Kidney (tissue), 14 donors: Measurements from ENCODE around the gene NKG7. TPM values are rescaled to one million over a fixed set of nuclear protein-coding genes. Genes with fewer than 3 reads are reported as not detected.
"Not testable (repeated sequence)": the region's sequence is repeated elsewhere in the genome, so short reads cannot be mapped to it uniquely, and the experiment has no call there.

ENCODE experiments used
- DNase-seq, 5 donors: peaks; one replicate each; pipeline ENCODE4 v3.0.0-alpha.2; 2013 to 2020
- FAIRE-seq: peaks from 2 replicates; lab custom pipeline; 2012; peaks lifted over from hg19 to GRCh38; lab: Jason Lieb, UNC
- H3K27ac ChIP-seq, 2 donors: one replicate each; pipeline ENCODE4 v1.7.0; 2013; ENCODE audit warnings: low read depth in 2 of 2, low read length in 2 of 2, inconsistent platforms in 1 of 2
- H3K27me3 ChIP-seq: one replicate; pipeline ENCODE4 v1.7.1; 2013; ENCODE audit warnings: low read length, inconsistent platforms; ENCODE audit not compliant: control insufficient read depth, insufficient read depth
- H3K36me3 ChIP-seq, 3 donors: one replicate each; pipeline versions ENCODE4 v1.7.0 to v1.7.1; 2013; ENCODE audit warnings: low read length in 3 of 3, control low read depth in 1 of 3, inconsistent platforms in 1 of 3; ENCODE audit not compliant: insufficient read depth in 3 of 3, control insufficient read depth in 2 of 3
- H3K4me1 ChIP-seq, 3 donors: one replicate each; pipeline versions ENCODE4 v1.7.0 to v1.7.1; 2013; ENCODE audit warnings: low read length in 3 of 3, inconsistent platforms in 1 of 3, low read depth in 1 of 3; ENCODE audit not compliant: control insufficient read depth in 2 of 3, insufficient read depth in 2 of 3
- H3K4me3 ChIP-seq, 3 donors: one replicate each; pipeline versions ENCODE4 v1.7.0 to v1.8.1; 2013; ENCODE audit warnings: low read length in 3 of 3, control low read depth in 1 of 3, inconsistent platforms in 1 of 3
- H3K9ac ChIP-seq, 3 donors: one replicate each; pipeline versions ENCODE4 v1.7.0 to v1.7.1; 2013; ENCODE audit warnings: low read length in 3 of 3, control low read depth in 1 of 3, inconsistent platforms in 1 of 3
- H3K9me3 ChIP-seq, 3 donors: one replicate each; pipeline versions ENCODE4 v1.7.0 to v1.7.1; 2013; ENCODE audit warnings: low read length in 3 of 3, control low read depth in 1 of 3, inconsistent platforms in 1 of 3; ENCODE audit not compliant: control insufficient read depth in 2 of 3, insufficient read depth in 1 of 3
- CTCF ChIP-seq: IDR thresholded peaks from 3 replicates; pipeline ENCODE4 v1.5.1; 2012; ENCODE audit warnings: mild to moderate bottlenecking, moderate library complexity, borderline replicate concordance; ENCODE audit not compliant: insufficient read depth; ENCODE audit errors: extremely low read depth
- intact Hi-C: fragments of 100-400 bp; cut with DNase I; formaldehyde crosslinking; loops from one replicate; pipeline ENCODE4 v1.11.1; 2022
- polyA plus RNA-seq: library from polyadenylated mRNA; stranded (reverse); fragments of 350-450 nt; fragmentation: Illumina TruSeq; extraction: RNeasy Lipid Tissue Mini Kit (QIAGEN cat#74804); gene quantifications from one replicate; pipeline ENCODE4 v1.2.3, GENCODE V29; 2014; ENCODE audit warnings: low read depth, low replicate concordance; ENCODE audit not compliant: insufficient read depth
- total RNA-seq: library from RNA; stranded (reverse); fragmentation: NEBNext Ultra II Directional; extraction: Animal tissue kit (Norgen Biotek cat#: 25700); gene quantifications from one replicate; pipeline ENCODE4 v1.2.1, GENCODE V29; 2021
- donor health status: control.
- donor health status: control.
- donor health status: control.
- donor health status: control.
- donor health status: control.
- donor health status: DM: yes; HTN: yes; CAD: no.
- donor health status: Normal renal cell carcinoma (clear cell type).

Gene NKG7
- total and polyA plus RNA-seq, 2 donors from 2014 or later: 3.5 to 7.9 TPM

GRCh38 chr19:51402117-51402516 is 29.7 kb upstream of the NKG7 start:
- DNase-seq (peak in 1 of 5 donors; percentile 8), FAIRE-seq (no peak)
- H3K4me3 ChIP-seq: no peak overlapping the region
- intact Hi-C loops: no loop called here
- no peak overlapping the region for H3K9ac ChIP-seq
- no peaks in the 10 kb centered on the region for H3K27me3 ChIP-seq
- H3K4me1 ChIP-seq: no peaks in the 10 kb centered on the region
- peaks cover 0 to 8% (median 0%) of the 10 kb centered on the region in 3 donors for H3K9me3 ChIP-seq
- no peak overlapping the region for H3K27ac ChIP-seq
- H3K36me3 ChIP-seq: no peaks in the 10 kb centered on the region
- TF ChIP-seq CTCF: no peak

GRCh38 chr19:51399936-51400335 is 27.5 kb upstream of the NKG7 start:
- H3K4me3 ChIP-seq, FAIRE-seq, H3K27me3 ChIP-seq, H3K4me1 ChIP-seq, intact Hi-C loops, H3K27ac ChIP-seq, H3K36me3 ChIP-seq, DNase-seq, H3K9me3 ChIP-seq, H3K9ac ChIP-seq: not testable (repeated sequence)

- H3K36me3 ChIP-seq: no peaks in the 10 kb centered on the region
- TF ChIP-seq CTCF: no peak
- FAIRE-seq: no peak
- intact Hi-C loops: no loop called here
- H3K9me3 ChIP-seq: peaks cover 0 to 8% (median 0%) of the 10 kb centered on the region in 3 donors
- H3K4me1 ChIP-seq: peaks cover 0 to 3% (median 0%) of the 10 kb centered on the region in 3 donors
- H3K9ac ChIP-seq: no peak overlapping the region
- H3K4me3 ChIP-seq: no peak overlapping the region
- DNase-seq: no peak
- H3K27ac ChIP-seq: no peak overlapping the region
- H3K27me3 ChIP-seq: no peaks in the 10 kb centered on the region
Observed at GRCh38 chr19:51399231-51399630, 26.8 kb upstream of the NKG7 start.

- Histone ChIP-seq H3K9me3 (peaks cover 0 to 8% (median 0%) of the 10 kb centered on the region in 3 donors), H3K4me3 (no peak overlapping the region), H3K9ac (no peak overlapping the region), H3K27me3 (no peaks in the 10 kb centered on the region), H3K4me1 (peaks cover 0 to 6% (median 5%) of the 10 kb centered on the region in 3 donors), H3K36me3 (no peaks in the 10 kb centered on the region), H3K27ac (no peak overlapping the region)
- FAIRE-seq (no peak), DNase-seq (peak in 2 of 5 donors; percentile 26 to 39)
- intact Hi-C loops: no loop called here
- peak; percentile 31 for TF ChIP-seq CTCF
Observed at GRCh38 chr19:51398096-51398704, 25.7 kb upstream of the NKG7 start.

GRCh38 chr19:51397453-51397852 is 25.0 kb upstream of the NKG7 start:
- H3K27me3 ChIP-seq, FAIRE-seq, H3K36me3 ChIP-seq, H3K9ac ChIP-seq, H3K27ac ChIP-seq, H3K9me3 ChIP-seq, H3K4me3 ChIP-seq, intact Hi-C loops, H3K4me1 ChIP-seq: not testable (repeated sequence)
- DNase-seq: peak in 1 of 5 donors; percentile 41
